PC-9 (cell line): ENCODE data around the gene CD59. TPM values are rescaled to one million over a fixed set of nuclear protein-coding genes. Genes with fewer than 3 reads are reported as not detected.

ENCODE experiments used
- BruUV-seq: library from RNA; stranded (reverse); fragments of 400-500 nt; replicated peaks from 2 replicates; lab custom pipeline; 2021; lab: Mats Ljungman, UMichigan
- CTCF ChIA-PET: fragments of 300-600 bp; sonication (Branson Sonifier 250); formaldehyde crosslinking; loops from one replicate; lab custom pipeline; 2022; ENCODE audit warnings: antibody characterized with exemption; lab: Charles Lee
- POLR2A ChIA-PET: fragments of 300-600 bp; sonication (Branson Sonifier 250); formaldehyde crosslinking; loops from one replicate; lab custom pipeline; 2022; ENCODE audit warnings: antibody characterized with exemption; ENCODE audit not compliant: unreplicated experiment; lab: Charles Lee
- DNase-seq, 2 experiments: peaks; one replicate each; pipeline versions ENCODE4 v3.0.0 to v3.0.0-alpha.2; 2015 to 2022; ENCODE audit warnings: mixed read lengths in 1 of 2
- H2AFZ ChIP-seq: fragments of 200-600 bp; sonication (generic); 2 replicates; pipeline ENCODE4 v1.8.1; 2017; ENCODE audit warnings: antibody characterized with exemption
- H3F3A ChIP-seq: fragments of 200-600 bp; sonication (generic); 2 replicates; pipeline ENCODE4 v1.8.1; 2017; ENCODE audit warnings: antibody characterized with exemption, mild to moderate bottlenecking, low read depth; ENCODE audit not compliant: insufficient read depth
- H3K27ac ChIP-seq: fragments of 200-600 bp; sonication (generic); 2 replicates; pipeline ENCODE4 v1.6.1; 2016; ENCODE audit warnings: mixed run types
- H3K27me3 ChIP-seq: fragments of 200-600 bp; sonication (generic); 2 replicates; pipeline ENCODE4 v1.6.1; 2016; ENCODE audit warnings: low read depth, mixed run types; ENCODE audit not compliant: insufficient read depth
- H3K36me3 ChIP-seq: fragments of 200-600 bp; sonication (generic); 2 replicates; pipeline ENCODE4 v1.6.1; 2016; ENCODE audit warnings: low read depth, mixed run types
- H3K4me1 ChIP-seq: fragments of 200-600 bp; sonication (generic); replicated peaks from 2 replicates; pipeline ENCODE4 v1.6.1; 2016; ENCODE audit warnings: mixed run types; ENCODE audit not compliant: insufficient read depth
- H3K4me2 ChIP-seq: fragments of 200-600 bp; sonication (generic); 2 replicates; pipeline ENCODE4 v1.6.1; 2017; ENCODE audit warnings: mixed run types
- H3K4me3 ChIP-seq: fragments of 200-600 bp; sonication (generic); 2 replicates; pipeline ENCODE4 v1.6.1; 2016; ENCODE audit warnings: mixed run types
- H3K79me2 ChIP-seq: fragments of 200-600 bp; sonication (generic); 2 replicates; pipeline ENCODE4 v1.6.1; 2017; ENCODE audit warnings: low read depth, mixed run types
- H3K9me2 ChIP-seq: fragments of 200-600 bp; sonication (generic); 2 replicates; pipeline ENCODE4 v1.8.1; 2017; ENCODE audit warnings: mild to moderate bottlenecking; ENCODE audit not compliant: insufficient read depth
- H3K9me3 ChIP-seq: fragments of 200-600 bp; sonication (generic); 2 replicates; pipeline ENCODE4 v1.8.1; 2016; ENCODE audit warnings: low read depth; ENCODE audit not compliant: insufficient read depth
- H4K20me1 ChIP-seq: fragments of 200-600 bp; sonication (generic); 2 replicates; pipeline ENCODE4 v1.8.1; 2017; ENCODE audit not compliant: insufficient read depth
- CTCF ChIP-seq: fragments of 200-600 bp; sonication (generic); conservative IDR thresholded peaks from 2 replicates; pipeline ENCODE4 v1.6.1; 2017; ENCODE audit warnings: mixed run types, antibody characterized with exemption, mild to moderate bottlenecking, moderate library complexity
- EZH2 ChIP-seq: fragments of 200-600 bp; sonication (generic); IDR thresholded peaks from 2 replicates; pipeline ENCODE4 v1.8.0; 2017; ENCODE audit warnings: antibody characterized with exemption, low read depth
- intact Hi-C: fragments of 100-400 bp; cut with micrococcal nuclease; formaldehyde crosslinking; loops from one replicate; pipeline ENCODE4 v1.10.0; 2022; ENCODE audit not compliant: unreplicated experiment
- total RNA-seq: library from RNA; stranded (reverse); gene quantifications from 2 replicates; pipeline ENCODE4 v1.2.3, GENCODE V29; 2021

CD59 gene
- total RNA-seq, 1 experiment from 2014 or later, result 291 TPM

GRCh38 chr11:33689085-33689484 is 47.1 kb downstream of the CD59 start:
- intact Hi-C loops, result loop anchor here (1.0 to 2.0 kb wide), 3 partner anchors 56 to 976 kb away; no protein-coding TSS in a partner anchor
- ChIA-PET POLR2A (interaction anchor here (0.8 kb wide), 1 partner anchor 56 kb away, joined by 4 read pairs; no protein-coding TSS in a partner anchor), CTCF (interaction anchor here (0.5 to 3.3 kb wide), 4 partner anchors 12 to 53 kb away, joined by 3 to 16 read pairs (median 4); partner anchors contain the start of gene CD59)
- Histone ChIP-seq H3K4me2 (peak overlapping the region; percentile 81), H3K9me2 (no peaks in the 10 kb centered on the region), H3K4me1 (peaks cover 68% of the 10 kb centered on the region), H4K20me1 (no peaks in the 10 kb centered on the region), H3K27ac (peak overlapping the region; percentile 99), H3K79me2 (no peaks in the 10 kb centered on the region), H3K27me3 (no peaks in the 10 kb centered on the region), H2AFZ (no peak overlapping the region), H3F3A (peaks cover 57% of the 10 kb centered on the region), H3K4me3 (peak overlapping the region; percentile 33; the same call in 1 of the 2 replicates), H3K9me3 (0 out of 2 replicates have a peak, but pooled peaks cover 4% of the 10 kb centered on the region), H3K36me3 (no peaks in the 10 kb centered on the region)
- DNase-seq, result peak in 1 of 2 experiments; percentile 90
- BruUV-seq, result no TSS peak
- TF ChIP-seq CTCF (no peak), EZH2 (no peak)

GRCh38 chr11:33687733-33688479 is 48.3 kb downstream of the CD59 start:
- peaks cover 55% of the 10 kb centered on the region for H3F3A ChIP-seq
- no peaks in the 10 kb centered on the region for H3K36me3 ChIP-seq
- intact Hi-C loops, result loop anchor here (1.0 to 2.0 kb wide), 6 partner anchors 54 to 975 kb away; no protein-coding TSS in a partner anchor
- peak overlapping the region; percentile 99 for H3K27ac ChIP-seq
- H3K9me3 ChIP-seq, result 0 out of 2 replicates have a peak, but pooled peaks cover 4% of the 10 kb centered on the region
- H3K4me1 ChIP-seq, result peaks cover 56% of the 10 kb centered on the region
- CTCF ChIA-PET, result interaction anchor here (1.4 kb wide), 1 partner anchor 55 kb away, joined by 6 read pairs; no protein-coding TSS in a partner anchor
- TF ChIP-seq CTCF, result peak; percentile 97
- TF ChIP-seq EZH2, result no peak
- no peaks in the 10 kb centered on the region for H3K27me3 ChIP-seq
- DNase-seq, result peak; percentile 61 to 87
- H3K9me2 ChIP-seq, result no peaks in the 10 kb centered on the region
- no peak overlapping the region for H3K4me3 ChIP-seq
- no peaks in the 10 kb centered on the region for H3K79me2 ChIP-seq
- POLR2A ChIA-PET, result interaction anchor here (0.7 kb wide), 1 partner anchor 123 kb away, joined by 4 read pairs; no protein-coding TSS in a partner anchor
- peak overlapping the region; percentile 14; the same call in 1 of the 2 replicates for H3K4me2 ChIP-seq
- peak overlapping the region; percentile 25; the same call in 1 of the 2 replicates for H2AFZ ChIP-seq
- BruUV-seq, result no TSS peak
- no peaks in the 10 kb centered on the region for H4K20me1 ChIP-seq

GRCh38 chr11:33685082-33685481 is 51.1 kb downstream of the CD59 start:
- Histone ChIP-seq H4K20me1 (no peaks in the 10 kb centered on the region), H3F3A (peaks cover 29% of the 10 kb centered on the region), H3K4me2 (no peak overlapping the region), H3K27me3 (no peaks in the 10 kb centered on the region), H3K9me2 (no peaks in the 10 kb centered on the region), H3K36me3 (no peaks in the 10 kb centered on the region), H2AFZ (no peak overlapping the region), H3K4me3 (no peak overlapping the region), H3K9me3 (0 out of 2 replicates have a peak, but pooled peaks cover 14% of the 10 kb centered on the region), H3K27ac (no peak overlapping the region), H3K4me1 (peaks cover 29% of the 10 kb centered on the region), H3K79me2 (no peaks in the 10 kb centered on the region)
- no TSS peak for BruUV-seq
- POLR2A ChIA-PET, result no interaction called here
- DNase-seq, result peak in 1 of 2 experiments; percentile 9
- CTCF ChIA-PET, result interaction anchor here (0.6 kb wide), 1 partner anchor 72 kb away, joined by 6 read pairs; no protein-coding TSS in a partner anchor
- intact Hi-C loops, result no loop called here
- TF ChIP-seq CTCF (no peak), EZH2 (no peak)
